ENCODE measurements around the gene CDH22.

The CDH22 gene

DNA sequence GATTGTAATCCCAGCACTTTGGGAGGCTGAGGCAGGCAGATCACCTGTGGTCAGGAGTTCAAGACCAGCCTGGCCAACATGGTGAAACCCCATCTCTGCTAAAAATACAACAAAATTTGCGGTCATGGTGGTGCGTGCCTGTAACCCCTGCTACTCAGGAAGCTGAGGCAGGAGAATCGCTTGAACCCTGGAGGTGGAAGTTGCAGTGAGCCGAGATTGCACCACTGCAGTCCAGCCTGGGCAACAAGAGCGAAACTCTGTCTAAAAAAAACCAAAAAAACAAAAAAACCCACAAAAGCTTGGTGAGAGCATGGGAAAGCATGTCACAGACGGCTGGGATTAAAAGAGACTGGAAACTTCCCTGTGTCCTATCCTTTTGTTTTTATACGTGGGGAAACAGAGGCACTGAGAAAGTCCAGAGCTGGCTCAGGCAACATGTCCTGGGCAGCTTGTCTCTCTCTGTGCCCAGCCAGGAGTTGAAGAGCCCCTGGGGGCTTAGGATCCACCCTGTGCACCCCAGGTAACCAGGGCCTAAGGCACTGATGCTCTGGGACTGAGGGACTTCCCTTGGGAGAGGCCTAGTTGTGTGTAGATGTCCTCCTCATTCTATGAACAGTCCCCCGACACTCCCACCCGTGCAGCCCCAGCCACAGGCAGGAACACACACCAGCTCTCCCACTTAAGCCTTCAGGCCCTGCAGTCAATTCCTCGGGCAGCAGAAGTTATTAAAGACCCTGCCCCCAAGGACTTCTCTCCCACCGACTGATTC, 174.2 kb downstream of the CDH22 start:
- no peak for DNase-seq

DNA sequence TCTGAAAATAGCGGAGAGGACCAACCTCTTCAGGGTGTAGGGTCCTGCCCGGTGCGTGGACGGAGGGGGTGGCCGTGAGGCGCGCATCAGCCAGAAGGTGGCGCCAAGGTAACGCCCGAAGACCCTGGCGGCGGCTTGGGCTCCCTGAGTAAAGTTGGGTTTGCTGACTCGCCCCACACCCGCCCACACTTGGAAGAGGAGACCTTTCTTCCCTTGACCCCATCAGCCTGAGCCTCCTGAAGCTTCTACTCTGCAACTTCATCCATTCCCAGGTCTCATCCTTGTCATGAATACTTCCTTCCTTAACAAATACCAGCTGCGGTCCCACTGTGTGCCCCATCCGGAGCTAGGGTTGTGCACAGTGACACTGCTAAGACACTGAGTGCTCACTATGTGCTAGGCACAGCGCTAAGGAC, 175.6 kb downstream of the CDH22 start:
- DNase-seq = peak; percentile 79 to 81

DNA sequence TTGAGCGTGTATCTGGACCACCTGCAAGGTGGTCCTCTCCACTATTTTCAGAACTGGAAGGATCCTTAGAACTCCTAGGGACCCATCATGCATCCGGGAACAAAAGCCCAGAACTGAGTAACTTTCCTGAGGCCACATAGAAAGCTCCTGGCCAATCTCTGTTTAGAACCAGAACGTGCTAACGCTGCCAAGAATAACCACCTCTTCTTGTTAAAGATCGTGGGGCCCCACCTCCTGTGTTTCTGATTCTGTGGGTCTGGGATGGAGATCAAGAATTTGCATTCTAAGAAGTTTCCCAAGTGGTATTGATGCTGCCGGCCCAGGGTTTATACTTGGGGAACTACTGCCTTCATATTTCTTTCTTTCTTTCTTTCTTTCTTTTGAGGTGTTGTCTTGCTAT, 176.9 kb downstream of the CDH22 start:
- DNase-seq = no peak

DNA sequence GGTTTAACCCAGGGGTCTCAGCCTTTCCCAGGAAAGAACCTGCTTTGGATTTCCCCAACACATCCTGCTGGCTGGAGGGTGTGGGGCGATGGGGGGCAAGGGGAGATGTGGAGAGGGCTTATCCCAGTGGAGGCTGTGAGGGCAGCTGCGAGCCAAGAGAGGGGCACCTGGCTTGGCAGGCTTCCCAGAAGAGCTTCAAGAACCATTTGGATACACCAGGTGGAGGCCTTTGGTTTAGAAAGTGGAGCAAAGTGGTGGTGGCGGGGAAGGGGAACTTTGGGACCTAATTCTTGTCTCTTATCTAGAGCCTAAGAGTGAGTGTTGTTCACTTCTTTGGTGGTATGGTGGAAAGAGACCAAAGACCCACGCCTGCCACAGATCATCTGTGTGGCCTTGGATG, 177.8 kb downstream of the CDH22 start:
- DNase-seq = no peak

DNA sequence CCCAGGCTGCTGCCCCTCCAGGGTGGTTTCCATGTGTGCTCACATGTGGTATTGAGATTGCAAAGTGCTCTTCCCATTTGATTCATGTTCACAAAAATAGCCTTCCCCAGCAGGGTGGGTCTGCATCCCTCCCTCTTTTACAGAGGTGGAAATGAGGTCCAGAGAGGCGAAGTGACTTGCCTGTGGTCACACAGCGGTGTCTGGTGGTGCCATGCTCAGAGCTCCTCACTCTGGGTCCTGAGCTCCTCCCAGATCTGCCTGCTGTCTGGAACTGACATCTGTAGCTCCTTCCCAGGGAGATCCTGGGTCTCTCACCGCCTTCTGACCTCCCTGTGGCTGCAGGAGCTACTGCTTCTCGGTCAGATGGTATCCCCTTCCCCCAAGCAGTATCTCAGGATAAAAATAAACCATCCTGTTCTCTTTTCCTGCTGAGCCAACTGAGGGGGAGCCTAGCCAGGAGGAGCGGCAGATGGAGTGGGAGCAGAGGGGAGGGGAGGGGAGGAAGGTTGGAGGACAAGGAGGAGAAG, 178.3 kb downstream of the CDH22 start:
- DNase-seq = no peak

DNA sequence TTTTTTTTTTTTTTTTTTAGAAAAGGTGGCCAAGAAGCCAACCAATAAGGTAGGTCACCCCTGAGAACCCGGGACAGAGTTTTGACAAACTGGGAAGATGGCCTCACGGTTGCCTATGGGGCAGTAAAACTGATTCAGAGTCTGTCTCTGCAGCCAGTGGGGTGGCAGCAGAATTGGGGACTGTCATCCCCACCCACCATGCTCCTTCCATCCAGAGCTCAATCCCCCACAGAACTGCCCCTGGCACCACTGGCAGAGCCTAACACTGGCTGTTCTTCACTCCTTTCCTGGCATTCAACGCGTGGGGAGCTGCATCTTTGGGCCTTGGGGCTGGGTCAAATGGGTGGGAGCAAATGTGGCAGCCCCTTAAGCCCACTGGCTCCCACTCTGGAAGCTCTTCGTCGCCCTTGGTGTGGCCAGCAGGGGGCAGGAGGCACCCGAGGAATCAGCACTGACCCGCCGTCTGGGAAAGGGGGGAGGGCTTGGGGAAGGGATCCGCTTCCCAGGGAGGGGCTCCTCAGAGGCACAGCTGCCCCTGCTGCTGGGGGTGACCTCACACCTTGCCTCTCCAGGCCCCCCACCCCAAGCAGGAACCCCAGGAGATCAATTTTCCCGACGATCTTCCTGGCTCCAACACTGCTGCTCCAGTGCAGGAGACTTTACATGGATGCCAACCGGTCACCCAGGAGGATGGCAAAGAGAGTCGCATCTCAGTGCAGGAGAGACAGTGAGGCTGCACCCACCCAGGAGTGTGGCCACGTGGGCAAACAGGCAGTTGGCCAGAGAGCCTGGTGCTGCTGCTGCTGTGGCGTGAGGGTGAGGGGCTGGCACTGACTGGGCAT, 179.8 kb downstream of the CDH22 start:
- DNase-seq = no peak

DNA sequence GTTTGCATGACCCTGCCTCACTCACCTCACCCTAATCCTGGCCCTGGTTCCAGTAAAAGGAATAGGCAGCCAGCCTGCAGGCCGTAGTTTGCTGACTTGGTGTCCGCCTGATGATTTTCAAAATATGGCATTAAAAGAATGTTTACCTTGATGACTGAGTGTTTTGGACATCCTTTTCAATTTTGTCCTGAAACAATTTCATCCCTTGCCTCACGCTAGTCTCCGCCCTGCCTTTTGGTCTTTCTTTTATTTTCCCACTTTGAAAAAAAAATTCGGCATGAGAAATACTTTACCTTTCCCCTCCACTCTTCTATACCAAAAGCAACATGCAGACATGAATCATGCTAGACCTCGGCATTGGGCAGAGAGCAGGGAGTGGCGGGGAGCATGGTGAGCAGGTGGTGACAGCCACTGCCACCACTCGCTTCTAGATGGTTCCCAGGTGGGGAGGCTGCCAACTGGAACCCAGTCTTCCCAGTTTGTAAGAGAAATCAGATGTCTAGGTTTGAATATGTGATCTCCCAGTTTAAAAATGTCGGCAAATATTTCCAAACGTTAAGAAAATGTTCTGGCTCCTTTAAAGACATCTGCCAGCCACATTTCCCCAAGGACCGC, 180.8 kb downstream of the CDH22 start:
- no peak for DNase-seq

DNA sequence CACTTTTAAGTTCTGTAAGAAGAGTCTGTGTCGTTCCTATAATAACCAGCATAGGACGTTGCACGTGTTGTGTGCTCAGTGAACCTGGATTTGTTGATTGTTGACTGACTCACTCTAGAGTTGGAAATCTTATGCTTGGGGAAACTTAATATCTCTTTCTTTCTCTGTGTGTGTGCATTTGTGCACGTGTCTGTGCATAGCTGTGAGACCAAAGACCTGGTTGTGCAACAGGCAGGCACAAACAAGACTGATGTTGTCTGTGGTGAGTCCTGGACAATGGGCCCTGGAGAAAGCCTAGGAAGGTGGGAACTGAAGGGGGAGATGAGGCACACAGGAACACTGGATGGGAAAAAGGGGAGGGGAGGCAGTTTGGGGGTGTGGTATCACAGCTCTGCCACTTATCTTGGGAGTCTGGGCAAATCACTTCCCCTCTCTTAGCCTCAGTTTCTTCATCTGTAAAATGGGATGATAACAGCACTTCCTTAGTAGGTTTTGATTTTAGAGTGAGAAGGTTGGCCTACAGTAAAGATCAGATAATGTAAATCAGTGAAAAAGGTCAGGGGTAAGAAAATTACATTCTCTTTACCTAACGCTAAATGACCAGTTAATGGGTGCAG, 181.8 kb downstream of the CDH22 start:
- no peak for DNase-seq

All from activated T-cell treated with anti-CD3 and anti-CD28 coated beads, Interleukin-2, amount 50 U/mL, for 48 hours (primary cell).